Stimulated activated CD4-positive, alpha-beta T cell treated with anti-CD3 and anti-CD28 coated beads, TNF-alpha, amount 100 ng/mL, for 1 hour (primary cell): Measurements from ENCODE around the gene FBXO38.

ENCODE experiments used
- DNase-seq, 3 donors: peaks; one replicate each; pipeline ENCODE4 v3.0.0-alpha.2; 2020; ENCODE audit warnings: low read depth in 3 of 3, low spot score in 1 of 3

Gene FBXO38

GRCh38 chr5:148385094-148385493 is 1.3 kb downstream of the FBXO38 start:
- no peak for DNase-seq

GRCh38 chr5:148386041-148386440 is 2.3 kb downstream of the FBXO38 start:
- no peak for DNase-seq

- no peak for DNase-seq
Measured at GRCh38 chr5:148387325-148387724, 3.6 kb downstream of the FBXO38 start.

- no peak for DNase-seq
Measured at GRCh38 chr5:148388696-148389095, 4.9 kb downstream of the FBXO38 start.

GRCh38 chr5:148390914-148391313 is 7.2 kb downstream of the FBXO38 start:
- no peak for DNase-seq

GRCh38 chr5:148391422-148391821 is 7.7 kb downstream of the FBXO38 start:
- no peak for DNase-seq

- no peak for DNase-seq
Measured at GRCh38 chr5:148393390-148393741, 9.6 kb downstream of the FBXO38 start.

- no peak for DNase-seq
Measured at GRCh38 chr5:148394587-148395019, 10.8 kb downstream of the FBXO38 start.

- no peak for DNase-seq
Measured at GRCh38 chr5:148395031-148395430, 11.3 kb downstream of the FBXO38 start.

GRCh38 chr5:148397968-148398595 is 14.3 kb downstream of the FBXO38 start:
- DNase-seq: no peak

- no peak for DNase-seq
Measured at GRCh38 chr5:148398698-148399121, 15.0 kb downstream of the FBXO38 start.

- no peak for DNase-seq
Measured at GRCh38 chr5:148401604-148402003, 17.8 kb downstream of the FBXO38 start.

GRCh38 chr5:148403344-148403743 is 19.6 kb downstream of the FBXO38 start:
- no peak for DNase-seq

GRCh38 chr5:148406406-148406805 is 22.6 kb downstream of the FBXO38 start:
- no peak for DNase-seq

GRCh38 chr5:148408092-148408491 is 24.3 kb downstream of the FBXO38 start:
- no peak for DNase-seq

GRCh38 chr5:148412124-148412523 is 28.4 kb downstream of the FBXO38 start:
- no peak for DNase-seq

- no peak for DNase-seq
Measured at GRCh38 chr5:148414833-148415232, 31.1 kb downstream of the FBXO38 start.

- no peak for DNase-seq
Measured at GRCh38 chr5:148416416-148416815, 32.7 kb downstream of the FBXO38 start.

- no peak for DNase-seq
Measured at GRCh38 chr5:148416921-148417320, 33.2 kb downstream of the FBXO38 start.

- no peak for DNase-seq
Measured at GRCh38 chr5:148418511-148418910, 34.8 kb downstream of the FBXO38 start.

GRCh38 chr5:148421661-148422060 is 37.9 kb downstream of the FBXO38 start:
- no peak for DNase-seq

GRCh38 chr5:148425808-148426207 is 42.0 kb downstream of the FBXO38 start:
- no peak for DNase-seq

GRCh38 chr5:148426514-148426913 is 42.8 kb downstream of the FBXO38 start:
- DNase-seq: no peak
